HG02759 (cell line): ENCODE data around the gene RASSF5.
A peak's percentile ranks its signal among the peaks of the same experiment; 100 is the strongest.

Experiments
- ATAC-seq: cut with Tn5 transposase; IDR thresholded peaks from one replicate; pipeline ENCODE4 v1.9.1; 2021; ENCODE audit warnings: mild to moderate bottlenecking, moderate library complexity; ENCODE audit not compliant: unreplicated experiment

Gene RASSF5

GRCh38 chr1:206540044-206540780 lies 32.9 kb downstream of the RASSF5 start:
- ATAC-seq, result no peak

- ATAC-seq, result no peak
Observed at GRCh38 chr1:206541236-206541833, 34.0 kb downstream of the RASSF5 start.

GRCh38 chr1:206544562-206545257 lies 37.4 kb downstream of the RASSF5 start:
- no peak for ATAC-seq

- ATAC-seq, result no peak
Observed at GRCh38 chr1:206545351-206545750, 38.0 kb downstream of the RASSF5 start.

GRCh38 chr1:206547104-206547503 lies 39.8 kb downstream of the RASSF5 start:
- ATAC-seq, result no peak

- no peak for ATAC-seq
Observed at GRCh38 chr1:206550446-206550845, 43.1 kb downstream of the RASSF5 start.

- no peak for ATAC-seq
Observed at GRCh38 chr1:206551296-206551985, 44.1 kb downstream of the RASSF5 start.

GRCh38 chr1:206551986-206552326 lies 44.6 kb downstream of the RASSF5 start:
- no peak for ATAC-seq

GRCh38 chr1:206554211-206554610 lies 46.9 kb downstream of the RASSF5 start:
- no peak for ATAC-seq

- no peak for ATAC-seq
Observed at GRCh38 chr1:206554701-206555472, 47.6 kb downstream of the RASSF5 start.

- no peak for ATAC-seq
Observed at GRCh38 chr1:206555473-206555935, 48.2 kb downstream of the RASSF5 start.

GRCh38 chr1:206556047-206556749 lies 48.9 kb downstream of the RASSF5 start:
- ATAC-seq, result no peak

- peak; percentile 62 for ATAC-seq
Observed at GRCh38 chr1:206556750-206557635, 49.7 kb downstream of the RASSF5 start.

GRCh38 chr1:206557636-206558473 lies 50.5 kb downstream of the RASSF5 start:
- no peak for ATAC-seq

- no peak for ATAC-seq
Observed at GRCh38 chr1:206558794-206559671, 51.7 kb downstream of the RASSF5 start.

- ATAC-seq, result no peak
Observed at GRCh38 chr1:206559672-206559995, 52.3 kb downstream of the RASSF5 start.

- no peak for ATAC-seq
Observed at GRCh38 chr1:206560007-206560716, 52.8 kb downstream of the RASSF5 start.
